ENCODE data around the gene MYH7B. TPM values are rescaled to one million over a fixed set of nuclear protein-coding genes. Genes with fewer than 3 reads are reported as not detected.

MYH7B gene
- total RNA-seq, 2 experiments from 2014 or later: 0.70 to 0.79 TPM

DNA sequence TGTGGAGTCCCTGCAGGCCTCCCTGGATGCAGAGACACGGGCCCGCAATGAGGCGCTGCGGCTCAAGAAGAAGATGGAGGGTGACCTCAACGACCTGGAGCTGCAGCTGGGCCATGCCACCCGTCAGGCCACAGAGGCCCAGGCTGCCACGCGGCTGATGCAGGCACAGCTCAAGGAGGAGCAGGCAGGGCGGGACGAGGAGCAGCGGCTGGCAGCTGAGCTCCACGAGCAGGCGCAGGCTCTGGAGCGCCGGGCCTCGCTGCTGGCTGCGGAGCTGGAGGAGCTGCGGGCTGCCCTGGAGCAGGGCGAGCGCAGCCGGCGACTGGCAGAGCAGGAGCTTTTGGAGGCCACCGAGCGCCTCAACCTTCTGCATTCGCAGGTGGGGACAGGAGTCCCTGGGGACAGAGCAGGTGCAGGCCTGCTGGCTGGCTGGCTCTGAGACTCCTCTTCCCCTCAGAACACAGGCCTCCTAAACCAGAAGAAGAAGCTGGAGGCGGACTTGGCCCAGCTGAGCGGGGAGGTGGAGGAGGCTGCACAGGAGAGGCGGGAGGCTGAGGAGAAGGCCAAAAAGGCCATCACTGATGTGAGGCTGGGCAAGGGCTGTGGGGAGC is 44.7 kb downstream of the MYH7B start:
- intact Hi-C loops (cut with micrococcal nuclease; ENCODE audit: unreplicated experiment): no loop called here

DNA sequence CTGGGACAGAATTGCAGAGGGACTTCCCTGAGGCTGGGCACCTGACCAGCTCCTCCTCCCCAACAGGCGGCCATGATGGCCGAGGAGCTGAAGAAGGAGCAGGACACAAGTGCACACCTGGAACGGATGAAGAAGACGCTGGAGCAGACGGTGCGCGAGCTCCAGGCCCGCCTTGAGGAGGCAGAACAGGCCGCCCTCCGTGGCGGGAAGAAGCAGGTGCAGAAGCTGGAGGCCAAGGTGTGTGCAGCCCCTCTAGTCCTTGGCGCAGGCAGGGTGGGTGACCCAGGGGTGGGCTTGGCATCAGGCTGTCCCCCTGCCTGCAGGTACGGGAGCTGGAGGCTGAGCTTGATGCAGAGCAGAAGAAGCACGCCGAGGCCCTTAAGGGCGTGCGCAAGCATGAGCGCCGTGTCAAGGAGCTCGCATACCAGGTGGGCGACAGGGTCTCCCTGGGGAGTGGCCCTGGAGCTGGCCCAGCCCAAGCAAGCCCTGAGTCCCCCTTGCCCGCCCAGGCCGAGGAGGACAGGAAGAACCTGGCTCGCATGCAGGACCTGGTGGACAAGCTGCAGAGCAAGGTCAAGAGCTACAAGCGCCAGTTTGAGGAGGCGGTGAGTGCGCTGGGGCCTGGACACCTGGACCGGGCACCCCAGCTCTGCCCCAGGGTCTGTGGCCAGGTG is 45.4 kb downstream of the MYH7B start:
- Histone ChIP-seq H3K4me2 (ENCODE audit: low read length) (no peak overlapping the region), H4K20me1 (ENCODE audit: insufficient read depth, low read length) (no peaks in the 10 kb centered on the region), H3K9me2 (ENCODE audit: insufficient read depth, low read length) (no peaks in the 10 kb centered on the region), H3K79me2 (ENCODE audit: insufficient read depth, low read depth, low read length) (no peaks in the 10 kb centered on the region), H3K4me3 (ENCODE audit: low read depth, low read length, poor library complexity, severe bottlenecking) (no peak overlapping the region), H2AFZ (ENCODE audit: low read length) (no peak overlapping the region), H3K4me1 (ENCODE audit: insufficient read depth, low read length, poor library complexity, severe bottlenecking) (peaks cover 13% of the 10 kb centered on the region), H3K27ac (ENCODE audit: low read depth, low read length, poor library complexity, severe bottlenecking) (no peak overlapping the region), H3K36me3 (ENCODE audit: insufficient read depth, low read length) (peaks cover 44% of the 10 kb centered on the region), H3K9me3 (ENCODE audit: low read length) (no peaks in the 10 kb centered on the region)
- BruUV-seq (replicated peaks): no TSS peak
- intact Hi-C loops (cut with micrococcal nuclease; ENCODE audit: unreplicated experiment): no loop called here
- no peak for DNase-seq (ENCODE audit: low spot score)
- ChIA-PET POLR2A (interaction anchor here (0.6 kb wide), 1 partner anchor 28 kb away, joined by 3 read pairs; no protein-coding TSS in a partner anchor), CTCF (ENCODE audit: unreplicated experiment) (interaction anchor here (0.5 to 0.8 kb wide), 2 partner anchors 131 to 205 kb away, joined by 3 read pairs; no protein-coding TSS in a partner anchor)
- TF ChIP-seq EZH2phosphoT487 (IDR thresholded peaks at IDR 0.05; ENCODE audit: borderline replicate concordance, low read depth, low read length): no peak
- TF ChIP-seq, protein P1, sequence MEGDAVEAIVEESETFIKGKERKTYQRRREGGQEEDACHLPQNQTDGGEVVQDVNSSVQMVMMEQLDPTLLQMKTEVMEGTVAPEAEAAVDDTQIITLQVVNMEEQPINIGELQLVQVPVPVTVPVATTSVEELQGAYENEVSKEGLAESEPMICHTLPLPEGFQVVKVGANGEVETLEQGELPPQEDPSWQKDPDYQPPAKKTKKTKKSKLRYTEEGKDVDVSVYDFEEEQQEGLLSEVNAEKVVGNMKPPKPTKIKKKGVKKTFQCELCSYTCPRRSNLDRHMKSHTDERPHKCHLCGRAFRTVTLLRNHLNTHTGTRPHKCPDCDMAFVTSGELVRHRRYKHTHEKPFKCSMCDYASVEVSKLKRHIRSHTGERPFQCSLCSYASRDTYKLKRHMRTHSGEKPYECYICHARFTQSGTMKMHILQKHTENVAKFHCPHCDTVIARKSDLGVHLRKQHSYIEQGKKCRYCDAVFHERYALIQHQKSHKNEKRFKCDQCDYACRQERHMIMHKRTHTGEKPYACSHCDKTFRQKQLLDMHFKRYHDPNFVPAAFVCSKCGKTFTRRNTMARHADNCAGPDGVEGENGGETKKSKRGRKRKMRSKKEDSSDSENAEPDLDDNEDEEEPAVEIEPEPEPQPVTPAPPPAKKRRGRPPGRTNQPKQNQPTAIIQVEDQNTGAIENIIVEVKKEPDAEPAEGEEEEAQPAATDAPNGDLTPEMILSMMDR (conservative IDR thresholded peaks at IDR 0.05; ENCODE audit: low read length): no peak

More for the DNA sequence above, 44.7 kb downstream of the MYH7B start:
- Histone ChIP-seq H3K9me3 (ENCODE audit: low read length) (no peaks in the 10 kb centered on the region), H3K4me1 (ENCODE audit: insufficient read depth, low read length, poor library complexity, severe bottlenecking) (peaks cover 13% of the 10 kb centered on the region), H3K9me2 (ENCODE audit: insufficient read depth, low read length) (no peaks in the 10 kb centered on the region), H4K20me1 (ENCODE audit: insufficient read depth, low read length) (no peaks in the 10 kb centered on the region), H3K36me3 (ENCODE audit: insufficient read depth, low read length) (peaks cover 44% of the 10 kb centered on the region), H3K79me2 (ENCODE audit: insufficient read depth, low read depth, low read length) (no peaks in the 10 kb centered on the region), H2AFZ (ENCODE audit: low read length) (no peak overlapping the region), H3K4me3 (ENCODE audit: low read depth, low read length, poor library complexity, severe bottlenecking) (no peak overlapping the region), H3K4me2 (ENCODE audit: low read length) (no peak overlapping the region), H3K27ac (ENCODE audit: low read depth, low read length, poor library complexity, severe bottlenecking) (no peak overlapping the region)
- DNase-seq (ENCODE audit: low spot score): peak; percentile 82
- TF ChIP-seq, protein P1 (conservative IDR thresholded peaks at IDR 0.05; ENCODE audit: low read length): no peak
- no peak for TF ChIP-seq EZH2phosphoT487 (IDR thresholded peaks at IDR 0.05; ENCODE audit: borderline replicate concordance, low read depth, low read length)
- ChIA-PET POLR2A (no interaction called here), CTCF (ENCODE audit: unreplicated experiment) (no interaction called here)
- no TSS peak for BruUV-seq (replicated peaks)
